ENCODE measurements around the gene GPC4. TPM values are rescaled to one million over a fixed set of nuclear protein-coding genes. Genes with fewer than 3 reads are reported as not detected.

Gene GPC4
- total RNA-seq, 4 donors from 2014 or later: 7.8 to 15.7 (median 12.7) TPM

DNA sequence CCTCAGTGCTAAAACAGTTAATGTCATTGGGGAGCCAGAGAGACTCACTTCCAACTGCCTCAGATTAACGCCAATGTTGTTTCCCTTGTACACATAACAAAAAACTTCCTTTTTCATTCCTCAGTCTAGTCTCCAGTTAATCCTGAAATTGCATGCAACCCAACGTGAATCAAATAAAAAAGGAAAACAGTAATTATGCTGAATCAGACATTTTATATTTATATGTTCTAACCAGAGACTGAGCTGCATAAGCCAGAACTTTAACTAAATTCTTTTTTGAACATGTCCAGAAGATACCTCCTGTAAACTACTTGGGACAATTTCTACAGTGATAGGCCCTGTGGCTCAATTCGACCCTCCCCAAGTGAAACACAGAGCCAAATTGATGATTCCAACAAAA lies 4.7 kb downstream of the GPC4 start:
- Histone ChIP-seq H3K4me1 (peaks cover 0 to 4% (median 0%) of the 10 kb centered on the region in 4 donors), H3K4me3 (no peak overlapping the region), H3K27me3 (no peaks in the 10 kb centered on the region), H3K9me3 (no peaks in the 10 kb centered on the region), H3K36me3 (no peaks in the 10 kb centered on the region), H3K27ac (no peak overlapping the region)
- TF ChIP-seq EP300 (IDR thresholded peaks at IDR 0.05; ENCODE audit: low read depth) (no peak), POLR2AphosphoS5 (IDR thresholded peaks at IDR 0.05) (no peak), POLR2A (IDR thresholded peaks at IDR 0.05) (no peak), CTCF (IDR thresholded peaks at IDR 0.05) (no peak)
- intact Hi-C loops (cut with DNase I; ENCODE audit: low total_unique reads) (loop anchor here (10.0 kb wide), 1 partner anchor 76 kb away; no protein-coding TSS in a partner anchor), in situ Hi-C loops (cut with MboI; ENCODE audit: low pct_ligation_motif_present in 1 of 4, low pct_unique_long_range_greater_than_20kb in 1 of 4, low sequenced_read_pairs in 3 of 4) (no loop called here)
- DNase-seq: no peak
- WGBS, 2 donors (ENCODE audit: low coverage in 1 of 2): 10 to 46% methylated on average over 1 to 3 of the region's 3 CpGs

DNA sequence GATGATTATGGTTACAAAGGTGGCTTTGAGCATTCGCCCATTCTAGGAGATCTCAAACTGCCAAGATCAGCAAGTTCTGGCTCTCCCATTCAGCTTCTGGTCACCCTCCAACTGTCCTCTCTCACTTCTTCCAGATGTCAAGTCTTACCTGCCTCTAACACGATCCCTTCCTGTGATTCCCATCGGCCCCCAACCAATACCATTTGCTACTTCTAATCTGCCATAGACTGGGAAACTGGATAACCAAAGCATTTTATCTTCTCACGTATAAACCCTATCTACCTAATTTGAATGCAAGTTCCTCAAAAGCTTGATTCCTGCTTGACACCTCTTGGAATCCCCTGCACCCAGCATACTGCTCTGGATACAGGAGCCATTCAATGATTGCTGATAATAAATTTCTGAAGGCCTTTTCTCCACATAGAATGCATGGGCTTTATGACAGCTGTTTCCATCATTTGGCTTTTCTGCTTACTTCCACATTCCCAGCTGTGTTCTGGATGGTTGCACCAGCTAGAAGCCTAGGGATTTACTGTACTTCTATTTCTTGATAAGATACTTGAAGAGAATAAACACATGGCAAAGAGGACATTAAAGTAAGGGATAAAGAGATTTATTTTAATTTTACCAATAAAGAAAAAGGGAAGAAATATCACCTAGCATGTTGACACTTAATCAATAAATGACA lies 9.6 kb downstream of the GPC4 start:
- no peak for TF ChIP-seq POLR2A (IDR thresholded peaks at IDR 0.05)
- TF ChIP-seq CTCF (IDR thresholded peaks at IDR 0.05): no peak
- in situ Hi-C loops (cut with MboI; ENCODE audit: low pct_ligation_motif_present in 1 of 4, low pct_unique_long_range_greater_than_20kb in 1 of 4, low sequenced_read_pairs in 3 of 4): no loop called here
- no peaks in the 10 kb centered on the region for H3K27me3 ChIP-seq
- no peaks in the 10 kb centered on the region for H3K9me3 ChIP-seq
- no peaks in the 10 kb centered on the region for H3K36me3 ChIP-seq
- H3K4me3 ChIP-seq: no peak overlapping the region
- DNase-seq: no peak
- no peak overlapping the region for H3K27ac ChIP-seq
- 89% methylated on average over 4 of the region's 4 CpGs; no CpG with 5 or more reads in 1 of the 2 donors for WGBS, 2 donors (ENCODE audit: low coverage in 1 of 2)
- intact Hi-C loops (cut with DNase I; ENCODE audit: low total_unique reads): no loop called here
- peaks cover 0 to 3% (median 0%) of the 10 kb centered on the region in 4 donors for H3K4me1 ChIP-seq

GRCh38 chrX:133403984-133404383 lies 11.3 kb downstream of the GPC4 start:
- in situ Hi-C loops (cut with MboI; ENCODE audit: low pct_ligation_motif_present in 1 of 4, low pct_unique_long_range_greater_than_20kb in 1 of 4, low sequenced_read_pairs in 3 of 4): no loop called here

More at GRCh38 chrX:133403984-133404383, 11.3 kb downstream of the GPC4 start:
- TF ChIP-seq EP300 (IDR thresholded peaks at IDR 0.05; ENCODE audit: low read depth) (no peak), POLR2AphosphoS5 (IDR thresholded peaks at IDR 0.05) (no peak), POLR2A (IDR thresholded peaks at IDR 0.05) (no peak), CTCF (IDR thresholded peaks at IDR 0.05) (no peak)
- 79% methylated on average over 4 of the region's 4 CpGs; no CpG with 5 or more reads in 1 of the 2 donors for WGBS, 2 donors (ENCODE audit: low coverage in 1 of 2)
- H3K27ac ChIP-seq: no peak overlapping the region
- DNase-seq: no peak
- peaks cover 0 to 3% (median 0%) of the 10 kb centered on the region in 4 donors for H3K4me1 ChIP-seq
- no peak overlapping the region for H3K4me3 ChIP-seq
- intact Hi-C loops (cut with DNase I; ENCODE audit: low total_unique reads): no loop called here
- no peaks in the 10 kb centered on the region for H3K27me3 ChIP-seq
- no peaks in the 10 kb centered on the region for H3K36me3 ChIP-seq
- H3K9me3 ChIP-seq: no peaks in the 10 kb centered on the region
